Stimulated activated CD8-positive, alpha-beta memory T cell treated with anti-CD3 and anti-CD28 coated beads, Interleukin-7, amount 100 ng/mL, for 4 hours (primary cell): ENCODE measurements around the gene BTNL9.
"Not testable (repeated sequence)": the region's sequence is repeated elsewhere in the genome, so short reads cannot be mapped to it uniquely, and the experiment has no call there.

Experiments used
- DNase-seq, 2 donors: peaks; one replicate each; pipeline ENCODE4 v3.0.0-alpha.2; 2020; ENCODE audit warnings: low read depth in 2 of 2

The BTNL9 gene

GRCh38 chr5:181039931-181040630 is at the start of gene BTNL9:
Gene BTNL9, plus strand, starts transcription at chr5:181040266. Its CDS starts 5,224 bp downstream, at chr5:181045490.
- DNase-seq = no peak

- DNase-seq = no peak
These were observed 49.2 kb upstream of the BTNL9 start for GRCh38 chr5:180990882-180991242.

GRCh38 chr5:181001947-181002346 is 38.1 kb upstream of the BTNL9 start:
- no peak for DNase-seq

GRCh38 chr5:181005791-181006190 is 34.3 kb upstream of the BTNL9 start:
- no peak for DNase-seq

- DNase-seq = no peak
These were observed 31.9 kb upstream of the BTNL9 start for GRCh38 chr5:181008136-181008535.

GRCh38 chr5:181010018-181010417 is 30.0 kb upstream of the BTNL9 start:
- DNase-seq = not testable (repeated sequence)

- not testable (repeated sequence) for DNase-seq
These were observed 25.4 kb upstream of the BTNL9 start for GRCh38 chr5:181014654-181015053.

GRCh38 chr5:181017448-181017847 is 22.6 kb upstream of the BTNL9 start:
- DNase-seq = not testable (repeated sequence)

- DNase-seq = no peak
These were observed 19.4 kb upstream of the BTNL9 start for GRCh38 chr5:181020688-181021087.

- no peak for DNase-seq
These were observed 15.6 kb upstream of the BTNL9 start for GRCh38 chr5:181024245-181025064.

GRCh38 chr5:181027452-181028031 is 12.5 kb upstream of the BTNL9 start:
- no peak for DNase-seq

GRCh38 chr5:181028032-181028819 is 11.8 kb upstream of the BTNL9 start:
- DNase-seq = no peak

GRCh38 chr5:181031716-181032115 is 8.3 kb upstream of the BTNL9 start:
- DNase-seq = no peak

- no peak for DNase-seq
These were observed 3.9 kb upstream of the BTNL9 start for GRCh38 chr5:181035991-181036815.

GRCh38 chr5:181036816-181037364 is 3.2 kb upstream of the BTNL9 start:
- no peak for DNase-seq

- no peak for DNase-seq
These were observed 2.7 kb upstream of the BTNL9 start for GRCh38 chr5:181037365-181037861.

- DNase-seq = no peak
These were observed 595 bp upstream of the BTNL9 start for GRCh38 chr5:181039471-181039870.

GRCh38 chr5:181040631-181040945 is 522 bp downstream of the BTNL9 start:
- no peak for DNase-seq

- DNase-seq = no peak
These were observed 977 bp downstream of the BTNL9 start for GRCh38 chr5:181041043-181041442.

GRCh38 chr5:181042036-181042713 is 2.1 kb downstream of the BTNL9 start:
- DNase-seq = no peak
